ENCODE results near the gene ALOX12B. TPM values are rescaled to one million over a fixed set of nuclear protein-coding genes. Genes with fewer than 3 reads are reported as not detected.

Gene ALOX12B
- total RNA-seq: 0.35 TPM in 1 of 2 replicates, not detected in the other

DNA sequence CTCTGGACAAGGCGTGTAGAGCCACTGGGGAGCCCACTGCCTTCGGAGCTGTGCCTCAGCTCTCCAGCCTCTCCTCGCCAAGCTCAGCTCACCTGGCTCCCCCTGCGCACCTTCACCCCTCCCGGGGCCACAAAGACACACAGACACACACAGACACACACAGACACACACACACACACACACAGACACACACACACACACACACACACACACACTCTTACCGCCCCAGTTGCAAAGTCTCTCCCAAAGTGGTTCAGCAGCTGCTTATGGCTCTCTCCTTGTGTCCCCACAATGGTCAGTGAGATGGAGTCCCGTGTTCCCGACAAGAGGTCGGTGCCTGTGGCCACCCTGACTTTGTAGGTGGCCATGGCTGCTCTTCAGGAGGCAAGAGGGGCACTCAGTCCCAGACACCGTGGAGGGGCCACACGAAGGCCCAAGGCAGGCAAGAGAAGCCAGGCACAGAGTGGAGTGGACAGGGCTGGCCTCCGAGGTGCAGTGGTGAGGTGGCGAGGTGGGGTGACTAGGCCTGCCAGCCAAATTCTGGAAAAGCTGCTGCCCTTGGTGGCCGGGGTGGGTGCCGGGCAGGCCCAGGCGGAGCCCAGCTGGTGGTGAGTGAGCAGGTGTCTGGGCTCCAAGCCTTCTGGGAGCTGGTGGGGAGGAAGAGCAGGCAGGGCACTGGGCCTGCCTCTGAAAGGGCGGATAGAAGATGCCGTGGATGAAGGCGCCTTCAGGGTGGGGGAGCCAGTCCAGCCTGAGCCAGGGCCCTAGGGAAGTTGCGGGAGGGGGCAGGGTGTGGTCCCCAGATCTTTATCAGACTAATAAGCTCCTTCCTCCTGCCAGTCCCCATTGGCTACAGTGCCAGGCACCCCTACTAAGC is at the start of gene ALOX12B:
Gene ALOX12B, minus strand, starts transcription at position 642 of the 877 bp plus-strand sequence. Its CDS starts 274 bp downstream, at position 368.
- H3K4me3 ChIP-seq (ENCODE audit: low read depth, low read length): no peak within 1 kb of the TSS
- DNase-seq (ENCODE audit: low read depth): no peak
- TF ChIP-seq, protein P1, sequence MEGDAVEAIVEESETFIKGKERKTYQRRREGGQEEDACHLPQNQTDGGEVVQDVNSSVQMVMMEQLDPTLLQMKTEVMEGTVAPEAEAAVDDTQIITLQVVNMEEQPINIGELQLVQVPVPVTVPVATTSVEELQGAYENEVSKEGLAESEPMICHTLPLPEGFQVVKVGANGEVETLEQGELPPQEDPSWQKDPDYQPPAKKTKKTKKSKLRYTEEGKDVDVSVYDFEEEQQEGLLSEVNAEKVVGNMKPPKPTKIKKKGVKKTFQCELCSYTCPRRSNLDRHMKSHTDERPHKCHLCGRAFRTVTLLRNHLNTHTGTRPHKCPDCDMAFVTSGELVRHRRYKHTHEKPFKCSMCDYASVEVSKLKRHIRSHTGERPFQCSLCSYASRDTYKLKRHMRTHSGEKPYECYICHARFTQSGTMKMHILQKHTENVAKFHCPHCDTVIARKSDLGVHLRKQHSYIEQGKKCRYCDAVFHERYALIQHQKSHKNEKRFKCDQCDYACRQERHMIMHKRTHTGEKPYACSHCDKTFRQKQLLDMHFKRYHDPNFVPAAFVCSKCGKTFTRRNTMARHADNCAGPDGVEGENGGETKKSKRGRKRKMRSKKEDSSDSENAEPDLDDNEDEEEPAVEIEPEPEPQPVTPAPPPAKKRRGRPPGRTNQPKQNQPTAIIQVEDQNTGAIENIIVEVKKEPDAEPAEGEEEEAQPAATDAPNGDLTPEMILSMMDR (conservative IDR thresholded peaks at IDR 0.05; ENCODE audit: low read depth, low read length): no peak

DNA sequence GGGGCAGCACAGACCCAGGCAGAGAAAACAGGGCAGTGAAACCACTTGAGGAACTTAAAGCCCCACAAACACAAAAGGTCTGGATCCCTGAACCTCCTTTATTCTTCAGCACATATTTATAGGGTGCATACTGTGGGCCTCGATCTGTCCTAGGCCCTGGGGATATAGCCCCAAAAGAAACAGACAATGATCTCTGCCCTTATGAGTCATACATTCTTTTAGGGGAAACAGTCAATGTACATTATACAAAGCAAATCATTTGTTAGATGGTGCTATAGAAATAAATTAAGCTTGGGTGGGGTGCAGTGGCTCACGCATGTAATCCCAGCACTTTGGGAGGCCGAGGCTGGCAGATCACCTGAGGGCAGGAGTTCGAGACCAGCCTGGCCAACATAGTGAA is 46.4 kb upstream of the ALOX12B start:
- DNase-seq (ENCODE audit: low read depth): no peak
- TF ChIP-seq, protein P1 (conservative IDR thresholded peaks at IDR 0.05; ENCODE audit: low read depth, low read length): no peak
- no peak overlapping the region for H3K4me3 ChIP-seq (ENCODE audit: low read depth, low read length)

DNA sequence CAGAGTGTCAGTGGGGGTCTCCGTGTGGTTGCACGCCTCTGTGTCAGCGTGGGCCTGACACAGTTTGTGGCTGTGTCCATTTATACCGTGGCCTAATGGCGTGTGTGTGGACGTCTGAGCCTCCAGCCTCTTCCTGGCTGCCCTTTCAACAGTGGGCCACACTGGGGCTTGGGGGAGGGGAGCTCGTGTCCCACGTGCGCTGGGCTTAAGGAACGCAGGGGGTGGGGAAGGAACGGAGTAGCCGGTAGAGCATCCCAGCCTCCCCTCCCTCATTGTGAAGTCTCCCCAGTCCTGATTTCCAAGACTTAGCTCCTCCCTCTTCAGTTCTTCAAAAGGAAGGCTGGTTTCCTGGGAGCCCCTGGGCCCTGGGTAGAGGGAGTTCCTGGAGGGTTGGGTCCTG is 45.9 kb upstream of the ALOX12B start:
- H3K4me3 ChIP-seq (ENCODE audit: low read depth, low read length): no peak overlapping the region
- TF ChIP-seq, protein P1 (conservative IDR thresholded peaks at IDR 0.05; ENCODE audit: low read depth, low read length): no peak
- no peak for DNase-seq (ENCODE audit: low read depth)

DNA sequence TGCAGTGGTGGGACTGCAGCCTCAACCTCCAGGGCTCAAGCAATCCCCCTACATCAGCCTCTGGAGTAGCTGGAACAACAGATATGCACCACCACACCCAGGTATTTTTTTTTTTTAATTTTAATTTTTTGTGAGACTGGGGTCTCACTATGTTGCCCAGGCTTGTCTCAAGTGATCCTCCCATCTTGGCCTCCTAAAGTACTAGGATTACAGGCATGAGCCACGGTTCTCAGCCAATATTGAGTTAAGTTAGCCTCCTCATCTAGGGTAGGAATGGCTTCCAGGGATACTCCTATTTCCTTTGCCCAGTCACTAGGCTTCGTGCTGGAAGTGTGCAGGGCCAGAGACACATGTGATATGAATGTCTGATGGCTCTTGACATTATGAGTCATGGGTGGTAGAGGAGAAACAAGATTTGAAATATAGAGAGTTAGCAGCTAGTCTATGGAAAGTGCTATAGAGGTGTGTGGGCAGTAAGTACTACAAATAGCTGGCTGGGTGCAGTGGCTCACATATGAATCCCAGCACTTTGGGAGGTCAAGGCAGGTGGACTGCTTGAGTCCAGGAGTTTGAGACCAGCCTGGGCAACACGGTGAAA is 44.4 kb upstream of the ALOX12B start:
- H3K4me3 ChIP-seq (ENCODE audit: low read depth, low read length): no peak overlapping the region
- TF ChIP-seq, protein P1 (conservative IDR thresholded peaks at IDR 0.05; ENCODE audit: low read depth, low read length): no peak
- DNase-seq (ENCODE audit: low read depth): no peak

DNA sequence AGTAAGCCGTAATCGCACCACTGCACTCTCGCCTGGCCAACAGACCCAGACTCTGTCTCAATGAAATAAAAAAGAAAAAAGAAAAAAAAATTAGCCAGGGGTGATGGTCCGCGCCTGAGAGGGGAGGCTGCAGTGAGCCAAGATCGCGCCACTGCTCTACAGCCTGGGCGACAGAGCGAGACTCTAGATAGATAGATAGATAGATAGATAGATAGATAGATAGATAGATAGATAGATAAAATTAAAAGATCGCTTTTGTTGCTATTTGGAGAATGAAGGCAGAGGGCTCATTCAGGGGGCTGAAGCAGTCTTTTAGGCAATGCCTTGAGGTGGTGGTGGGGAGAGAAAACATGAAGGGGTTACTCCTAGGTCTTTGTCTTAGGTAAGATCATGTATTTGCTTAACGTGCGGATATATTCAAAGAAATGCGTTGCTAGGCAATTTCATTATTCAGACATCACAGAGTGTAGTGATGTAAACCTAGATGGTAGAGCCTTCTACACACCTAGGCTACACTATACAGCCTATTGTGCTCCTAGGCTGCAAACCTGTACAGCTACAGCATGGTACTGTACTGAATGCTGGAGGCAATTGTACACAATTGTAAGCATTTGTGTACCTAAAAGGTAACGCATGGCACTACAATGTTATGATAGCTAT is 40.7 kb upstream of the ALOX12B start:
- TF ChIP-seq, protein P1 (conservative IDR thresholded peaks at IDR 0.05; ENCODE audit: low read depth, low read length): no peak
- no peak overlapping the region for H3K4me3 ChIP-seq (ENCODE audit: low read depth, low read length)
- DNase-seq (ENCODE audit: low read depth): no peak

DNA sequence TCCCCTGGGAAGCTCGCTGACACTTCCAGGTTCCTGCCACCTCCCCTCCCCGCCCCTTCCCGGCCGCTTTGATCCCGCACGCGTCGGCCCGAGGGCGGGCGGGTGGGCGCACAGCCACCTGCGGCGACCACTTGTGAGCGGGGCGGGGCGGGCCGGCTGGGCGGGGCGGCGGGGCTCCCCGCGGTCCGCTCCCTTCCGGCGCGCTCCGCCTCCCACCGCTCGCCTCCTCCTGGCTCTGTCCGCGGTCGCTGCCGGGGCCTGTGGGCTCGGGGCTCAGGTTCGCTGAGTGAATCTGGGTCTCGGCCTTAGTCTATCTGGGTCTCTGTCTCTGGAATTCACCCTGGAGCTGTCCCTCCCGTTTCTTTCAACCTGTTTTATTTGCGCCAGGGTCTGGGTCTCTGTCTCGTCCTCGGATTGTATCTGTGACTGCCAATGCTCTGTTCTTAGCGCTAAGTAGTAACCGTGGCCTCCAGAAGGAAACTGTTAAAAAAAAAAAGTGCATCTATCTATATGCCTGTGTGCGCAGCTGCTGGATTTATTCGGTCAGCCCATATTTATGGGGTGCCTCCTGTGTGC is 39.1 kb upstream of the ALOX12B start:
- H3K4me3 ChIP-seq (ENCODE audit: low read depth, low read length): peak overlapping the region; percentile 72
- TF ChIP-seq, protein P1 (conservative IDR thresholded peaks at IDR 0.05; ENCODE audit: low read depth, low read length): no peak
- no peak for DNase-seq (ENCODE audit: low read depth)
